Right ventricle myocardium superior (tissue), 1 donor: ENCODE results near the gene MMD. TPM values are rescaled to one million over a fixed set of nuclear protein-coding genes. Genes with fewer than 3 reads are reported as not detected.

ENCODE experiments used
- ATAC-seq: fragments of 200-7000 bp; cut with Tn5 transposase; one replicate; pipeline ENCODE4 v1.9.1; 2020; ENCODE audit warnings: mild to moderate bottlenecking; ENCODE audit not compliant: poor library complexity
- DNase-seq: peaks from one replicate; pipeline ENCODE4 v3.0.0-alpha.2; 2020
- intact Hi-C: fragments of 100-400 bp; cut with DNase I; formaldehyde crosslinking; loops from one replicate; pipeline ENCODE4 v1.11.2; 2022
- total RNA-seq: library from RNA; stranded (reverse); fragmentation: NEBNext Ultra II Directional; extraction: Animal tissue kit (Norgen Biotek cat#: 25700); gene quantifications from one replicate; pipeline ENCODE4 v1.2.1, GENCODE V29; 2021
- donor health status: DM: no; HTN: yes; CAD: no; lungs with severe emphysema.

Gene MMD
- total RNA-seq, 1 donor from 2014 or later: 13.4 TPM

DNA sequence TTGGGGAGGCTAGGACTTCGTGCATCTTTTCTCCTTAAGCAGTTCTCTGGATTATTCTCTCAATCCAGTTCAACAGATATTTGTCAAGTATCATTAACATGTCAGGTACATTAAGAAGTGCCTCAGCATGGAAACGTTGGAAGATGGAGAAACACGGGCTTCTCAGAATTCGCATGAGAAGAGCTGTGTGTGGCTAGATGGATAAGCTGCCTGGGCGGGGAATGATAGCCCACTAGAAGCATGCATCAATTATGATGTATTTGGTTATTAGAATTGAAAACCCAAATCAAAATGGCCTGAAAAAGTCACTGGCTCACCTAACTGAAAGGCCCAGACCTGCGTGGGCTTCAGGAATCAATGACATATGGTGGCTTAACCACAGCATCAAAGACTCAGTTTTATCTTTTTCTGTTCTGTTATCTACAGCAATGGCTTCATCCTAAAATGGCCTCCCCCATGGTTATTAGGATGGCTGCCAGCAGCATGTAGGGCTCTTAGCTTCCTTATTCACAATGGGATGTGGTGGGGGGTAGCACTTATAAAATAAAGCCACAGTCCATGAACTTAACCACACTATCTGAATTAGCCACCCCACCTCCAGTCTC, 43.9 kb downstream of the MMD start:
- ATAC-seq (no peak), DNase-seq (no peak)
- intact Hi-C loops: no loop called here

DNA sequence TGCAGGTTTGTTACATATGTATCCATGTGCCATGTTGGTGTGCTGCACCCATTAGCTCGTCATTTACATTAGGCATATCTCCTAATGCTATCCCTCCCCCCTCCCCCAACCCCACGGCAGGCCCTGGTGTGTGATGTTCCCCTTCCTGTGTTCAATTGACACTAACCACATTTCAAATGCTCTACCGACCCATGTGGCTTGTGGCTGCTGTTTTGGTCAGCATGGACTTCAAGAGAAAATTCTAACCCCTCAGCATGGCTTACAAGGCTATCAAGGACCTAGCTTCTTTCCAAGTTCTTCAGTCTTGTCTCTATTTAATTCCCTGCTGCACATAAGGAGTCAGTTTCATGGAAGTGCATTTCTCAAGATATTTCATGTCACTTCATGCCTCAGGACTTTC, 52.9 kb downstream of the MMD start:
- ATAC-seq (no peak), DNase-seq (no peak)
- intact Hi-C loops: no loop called here

DNA sequence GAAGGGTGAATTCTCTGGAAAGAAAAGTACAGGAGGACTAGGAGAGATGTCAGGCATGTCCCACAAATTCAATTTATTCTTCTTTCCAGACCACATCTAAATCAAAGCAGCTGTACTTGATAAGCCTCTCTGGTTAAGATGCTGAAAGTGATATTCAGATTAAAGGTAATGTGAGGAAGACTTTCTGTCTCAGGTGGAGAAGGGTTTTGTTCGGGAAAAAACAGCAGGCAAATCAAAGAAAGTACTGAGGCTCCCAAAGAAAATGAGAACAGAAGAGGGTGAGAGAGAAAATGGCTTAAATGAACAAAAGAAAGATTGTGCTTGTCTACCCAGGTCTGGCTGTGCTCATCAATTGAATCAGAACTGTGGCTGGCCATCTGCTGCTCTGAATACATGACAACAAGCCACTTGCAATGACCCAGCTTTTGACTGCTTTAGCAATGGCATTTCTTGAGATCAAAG, 55.6 kb downstream of the MMD start:
- DNase-seq (no peak), ATAC-seq (no peak)
- intact Hi-C loops: no loop called here

DNA sequence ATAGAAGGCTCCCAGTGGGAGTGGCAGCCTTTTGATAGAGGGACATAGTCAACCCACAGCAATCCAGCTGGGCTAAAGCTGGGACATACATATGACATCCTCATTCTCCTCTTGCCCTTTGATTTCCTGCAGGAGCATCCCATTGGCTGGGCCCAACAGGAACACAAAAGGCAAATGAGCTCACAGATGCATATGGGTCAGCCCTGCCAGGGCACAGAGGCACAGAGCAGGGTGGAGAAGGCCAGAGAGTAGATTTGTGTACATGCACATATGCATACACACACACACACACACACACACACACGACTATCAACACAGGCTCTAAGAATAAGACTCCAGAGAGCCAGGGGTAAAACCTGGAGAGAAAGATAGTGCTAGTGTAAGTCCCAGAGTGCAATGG, 58.6 kb downstream of the MMD start:
- ATAC-seq (no peak), DNase-seq (no peak)
- intact Hi-C loops: no loop called here

DNA sequence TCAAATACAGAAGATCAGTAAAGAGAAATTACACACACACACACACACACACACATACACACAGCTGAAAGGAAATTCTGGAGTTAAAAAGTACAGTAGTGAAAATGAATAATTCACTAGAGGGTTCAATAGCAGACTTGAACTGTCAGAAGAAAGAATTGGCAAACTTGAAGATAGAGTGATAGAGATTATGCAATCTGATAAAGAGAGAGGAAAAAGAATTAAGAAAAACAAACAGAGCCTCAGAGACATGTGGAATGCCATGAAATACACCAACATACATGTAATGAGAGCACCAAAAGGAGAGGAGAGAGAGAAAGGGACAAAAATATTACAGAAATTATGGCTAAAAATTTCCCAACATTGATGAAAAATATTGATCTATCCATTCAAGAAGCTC, 60.7 kb downstream of the MMD start:
- intact Hi-C loops: no loop called here
- ATAC-seq (no peak), DNase-seq (no peak)

DNA sequence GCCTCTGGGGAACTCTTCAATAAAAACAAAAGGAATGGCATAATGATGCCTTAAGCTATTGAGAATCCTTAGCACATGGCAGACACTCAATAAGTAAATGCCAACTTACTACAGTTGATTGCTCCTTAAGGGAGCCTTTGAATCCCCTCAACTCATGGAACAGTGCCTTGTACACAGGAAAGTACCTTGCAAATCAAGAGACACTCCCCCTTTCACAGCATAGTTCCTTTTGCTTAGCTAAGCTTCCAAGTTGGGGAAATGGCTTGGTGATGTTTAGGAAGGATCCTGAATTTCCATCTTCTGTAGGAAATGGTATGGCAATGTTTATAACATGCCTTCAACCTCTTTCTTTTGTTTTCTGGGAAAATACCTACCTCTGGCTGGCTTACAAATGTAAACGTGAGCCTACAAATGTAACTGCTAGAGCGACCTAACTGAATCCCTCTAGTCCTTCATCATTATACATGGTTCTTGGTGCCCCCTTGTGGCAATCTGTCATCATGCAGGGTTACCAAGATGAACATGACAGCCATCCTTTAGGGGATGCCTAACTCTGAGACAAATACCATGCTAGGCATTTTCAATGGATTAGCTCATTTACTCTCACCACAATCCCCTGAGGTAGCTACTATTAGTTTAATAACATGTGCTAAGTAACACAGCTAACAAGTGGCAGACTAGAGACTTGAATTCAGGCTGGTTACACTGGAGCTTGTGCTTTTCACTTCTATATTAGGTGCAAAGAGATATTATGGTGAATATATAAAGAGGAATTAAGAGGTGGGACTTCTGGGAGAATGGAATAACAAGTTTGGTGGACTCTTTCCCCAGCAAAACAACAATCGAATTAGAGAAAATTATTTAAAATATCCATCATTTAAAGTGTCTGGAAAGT, 65.0 kb downstream of the MMD start:
- DNase-seq (peak; percentile 59), ATAC-seq (peak; percentile 91)

GRCh38 chr17:55354941-55355340, 66.7 kb downstream of the MMD start:
- ATAC-seq (no peak), DNase-seq (no peak)
- intact Hi-C loops: loop anchor here (5.0 kb wide), 1 partner anchor 157 kb away; the partner anchor contains the start of gene SMIM36

More for the DNA sequence above, 65.0 kb downstream of the MMD start:
- intact Hi-C loops: loop anchor here (2.0 to 5.0 kb wide), 2 partner anchors 156 to 364 kb away; partner anchors contain the start of gene SMIM36

GRCh38 chr17:55354010-55354409, 67.6 kb downstream of the MMD start:
- no peak for ATAC-seq
- no peak for DNase-seq
- intact Hi-C loops: no loop called here

- no peak for DNase-seq
- intact Hi-C loops: no loop called here
Observed at GRCh38 chr17:55351226-55351625, 70.4 kb downstream of the MMD start.

GRCh38 chr17:55350825-55351205, 70.8 kb downstream of the MMD start:
- no peak for ATAC-seq
- DNase-seq: no peak
- intact Hi-C loops: no loop called here

More at GRCh38 chr17:55351226-55351625, 70.4 kb downstream of the MMD start:
- ATAC-seq: no peak

DNA sequence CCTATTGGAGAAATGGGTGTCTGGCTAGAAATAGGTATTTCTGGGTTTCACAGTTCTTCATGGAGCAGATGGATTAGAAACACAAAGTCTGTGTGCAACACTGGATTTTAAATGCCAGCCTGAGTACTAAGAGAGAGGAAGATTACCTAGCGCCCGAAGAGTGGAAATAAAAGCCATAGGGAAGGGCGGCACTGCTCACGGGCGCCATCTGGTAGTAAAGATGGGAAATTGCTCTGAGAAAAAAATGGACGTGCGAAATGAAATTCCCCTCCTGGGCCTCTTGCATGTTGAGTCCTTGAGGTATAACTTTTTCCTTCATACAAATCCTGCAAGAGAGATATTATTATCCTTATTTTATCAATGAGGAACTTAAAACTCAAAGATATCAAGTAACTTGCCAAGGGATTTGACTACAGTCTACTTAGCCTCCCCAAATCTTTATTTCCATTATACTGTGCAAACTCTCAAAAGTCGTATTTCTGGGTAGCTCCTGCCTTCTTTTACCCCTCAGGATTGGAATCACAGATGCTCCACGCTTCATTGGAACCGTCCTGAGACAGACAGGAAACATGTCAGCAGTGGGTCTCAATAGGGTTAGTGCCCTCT, 72.8 kb downstream of the MMD start:
- DNase-seq (peak; percentile 52), ATAC-seq (peak; percentile 87)
- intact Hi-C loops: loop anchor here (2.0 to 10.0 kb wide), 3 partner anchors 112 to 354 kb away; no protein-coding TSS in a partner anchor

- DNase-seq: no peak
- intact Hi-C loops: loop anchor here (5.0 to 10.0 kb wide), 2 partner anchors 110 to 293 kb away; no protein-coding TSS in a partner anchor
- no peak for ATAC-seq
Observed at GRCh38 chr17:55347341-55347740, 74.3 kb downstream of the MMD start.

GRCh38 chr17:55346658-55347057, 75.0 kb downstream of the MMD start:
- no peak for DNase-seq
- intact Hi-C loops: loop anchor here (5.0 to 10.0 kb wide), 2 partner anchors 109 to 292 kb away; no protein-coding TSS in a partner anchor
- ATAC-seq: no peak

DNA sequence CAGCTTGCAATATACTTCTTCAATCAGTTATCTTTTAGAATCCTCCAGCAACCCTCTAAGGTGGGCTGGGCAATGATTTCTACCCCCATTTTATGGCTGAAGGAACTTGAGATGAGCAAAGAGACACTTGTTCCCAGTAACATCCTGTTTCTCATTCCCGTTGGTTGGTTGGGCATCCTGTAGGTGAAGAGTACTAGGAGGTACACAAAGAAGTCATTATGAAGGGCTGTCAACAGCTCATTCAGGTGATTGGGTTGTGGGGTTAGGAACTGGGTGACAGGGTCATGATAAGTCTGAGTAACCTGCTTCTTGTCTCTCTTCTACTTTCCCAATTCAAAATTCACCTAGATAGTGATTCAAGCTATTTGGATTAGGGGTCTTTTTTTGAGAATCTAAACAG, 76.5 kb downstream of the MMD start:
- ATAC-seq (no peak), DNase-seq (no peak)
- intact Hi-C loops: loop anchor here (5.0 to 10.0 kb wide), 2 partner anchors 108 to 290 kb away; no protein-coding TSS in a partner anchor

GRCh38 chr17:55344514-55344997, 77.1 kb downstream of the MMD start:
- ATAC-seq: no peak
- intact Hi-C loops: loop anchor here (10.0 kb wide), 1 partner anchor 290 kb away; no protein-coding TSS in a partner anchor
- DNase-seq: no peak

DNA sequence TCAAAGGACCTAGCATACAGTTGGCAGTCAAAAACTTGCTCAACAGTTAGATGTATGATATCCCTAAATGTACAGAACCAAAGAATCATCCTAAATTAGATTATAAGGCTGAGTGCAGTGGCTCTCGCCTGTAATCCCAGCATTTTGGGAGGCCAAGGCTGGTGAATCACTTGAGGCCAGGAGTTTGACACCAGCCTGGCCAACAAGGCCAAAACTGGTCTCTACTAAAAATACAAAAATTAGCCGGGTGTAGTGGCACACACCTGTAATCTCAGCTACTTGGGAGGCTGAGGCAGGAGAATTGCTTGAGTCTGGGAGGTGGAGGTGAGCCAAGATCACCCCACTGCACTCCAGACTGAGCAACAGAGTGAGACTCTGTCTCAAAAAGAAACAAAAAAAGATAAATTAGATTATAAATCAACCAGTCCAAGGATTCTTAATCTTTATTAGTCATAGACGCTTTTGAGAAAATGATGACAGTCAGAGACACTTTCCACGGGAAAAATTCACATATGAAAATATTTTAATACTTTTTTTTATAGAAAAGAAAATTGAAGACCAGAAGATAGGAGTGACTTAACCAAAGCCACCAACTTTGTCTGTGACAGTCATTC, 77.6 kb downstream of the MMD start:
- DNase-seq (no peak), ATAC-seq (no peak)
- intact Hi-C loops: loop anchor here (10.0 kb wide), 1 partner anchor 289 kb away; no protein-coding TSS in a partner anchor

GRCh38 chr17:55342800-55343585, 78.6 kb downstream of the MMD start:
- ATAC-seq (no peak), DNase-seq (no peak)
- intact Hi-C loops: loop anchor here (10.0 kb wide), 1 partner anchor 288 kb away; no protein-coding TSS in a partner anchor
